Activated CD4-positive, alpha-beta T cell treated with anti-CD3 and anti-CD28 coated beads for 36 hours (primary cell): ENCODE results near the gene MBNL2. TPM values are rescaled to one million over a fixed set of nuclear protein-coding genes. Genes with fewer than 3 reads are reported as not detected.

ENCODE experiments used
- ATAC-seq: fragments of 200-7000 bp; cut with Tn5 transposase; one replicate; pipeline ENCODE4 v1.10.0; 2021; ENCODE audit warnings: mild to moderate bottlenecking, moderate library complexity
- CTCF ChIA-PET: fragments of 350-600 bp; sonication (Branson Sonifier 250); formaldehyde crosslinking; loops from one replicate; lab custom pipeline; 2021; ENCODE audit warnings: antibody characterized with exemption; lab: Charles Lee
- POLR2A ChIA-PET: fragments of 350-600 bp; sonication (Branson Sonifier 250); formaldehyde crosslinking; loops from one replicate; lab custom pipeline; 2021; ENCODE audit warnings: antibody characterized with exemption, inconsistent platforms; lab: Charles Lee
- DNase-seq: peaks from one replicate; pipeline ENCODE4 v3.0.0-alpha.2; 2020
- H3K27ac Mint-ChIP-seq: one replicate; pipeline ENCODE4 v1.8.0; 2021; ENCODE audit warnings: mixed read lengths
- H3K27me3 Mint-ChIP-seq: one replicate; pipeline ENCODE4 v1.8.0; 2021; ENCODE audit warnings: mixed read lengths
- H3K36me3 Mint-ChIP-seq: one replicate; pipeline ENCODE4 v1.8.0; 2021; ENCODE audit warnings: low read depth, mixed read lengths
- H3K4me1 Mint-ChIP-seq: one replicate; pipeline ENCODE4 v1.8.0; 2021; ENCODE audit warnings: mixed read lengths
- H3K4me3 Mint-ChIP-seq: one replicate; pipeline ENCODE4 v1.8.0; 2021; ENCODE audit warnings: mild to moderate bottlenecking, moderate library complexity, mixed read lengths
- H3K9me3 Mint-ChIP-seq: one replicate; pipeline ENCODE4 v1.8.0; 2021; ENCODE audit warnings: low read depth, mixed read lengths
- intact Hi-C, 2 experiments: fragments of 100-400 bp; cut with DNase I in 1 of 2; cut with micrococcal nuclease in 1 of 2; formaldehyde crosslinking; loops; one replicate each; pipeline versions ENCODE4 v1.14.2 to v1.15.1; 2022 to 2024; cut with DNase I, micrococcal nuclease
- total RNA-seq, 2 experiments: library from RNA; stranded (reverse); gene quantifications; one replicate each; pipeline ENCODE4 v1.2.3, GENCODE V29; 2021

MBNL2 gene
- total RNA-seq, 2 experiments from 2014 or later = 16.7 to 24.5 TPM

GRCh38 chr13:97371486-97372109 is 149.5 kb downstream of the MBNL2 start:
- ChIA-PET CTCF (interaction anchor here (3.4 to 5.7 kb wide), 2 partner anchors 13 to 263 kb away, joined by 20 to 35 read pairs; no protein-coding TSS in a partner anchor), POLR2A (no interaction called here)
- H3K27me3 Mint-ChIP-seq = no peaks in the 10 kb centered on the region
- no peak overlapping the region for H3K27ac Mint-ChIP-seq
- DNase-seq = no peak
- H3K4me1 Mint-ChIP-seq = peaks cover 16% of the 10 kb centered on the region
- no peaks in the 10 kb centered on the region for H3K9me3 Mint-ChIP-seq
- no peak for ATAC-seq
- no peak overlapping the region for H3K4me3 Mint-ChIP-seq
- intact Hi-C loops = no loop called here
- H3K36me3 Mint-ChIP-seq = peaks cover 7% of the 10 kb centered on the region

- no peak for DNase-seq
- Mint-ChIP-seq H3K27me3 (no peaks in the 10 kb centered on the region), H3K36me3 (no peaks in the 10 kb centered on the region), H3K27ac (no peak overlapping the region), H3K4me1 (peaks cover 11% of the 10 kb centered on the region), H3K4me3 (no peak overlapping the region), H3K9me3 (no peaks in the 10 kb centered on the region)
- ChIA-PET POLR2A (no interaction called here), CTCF (interaction anchor here (1.1 kb wide), 1 partner anchor 11 kb away, joined by 3 read pairs; no protein-coding TSS in a partner anchor)
- intact Hi-C loops = no loop called here
- no peak for ATAC-seq
These were observed 150.8 kb downstream of the MBNL2 start for GRCh38 chr13:97372936-97373335.

DNA sequence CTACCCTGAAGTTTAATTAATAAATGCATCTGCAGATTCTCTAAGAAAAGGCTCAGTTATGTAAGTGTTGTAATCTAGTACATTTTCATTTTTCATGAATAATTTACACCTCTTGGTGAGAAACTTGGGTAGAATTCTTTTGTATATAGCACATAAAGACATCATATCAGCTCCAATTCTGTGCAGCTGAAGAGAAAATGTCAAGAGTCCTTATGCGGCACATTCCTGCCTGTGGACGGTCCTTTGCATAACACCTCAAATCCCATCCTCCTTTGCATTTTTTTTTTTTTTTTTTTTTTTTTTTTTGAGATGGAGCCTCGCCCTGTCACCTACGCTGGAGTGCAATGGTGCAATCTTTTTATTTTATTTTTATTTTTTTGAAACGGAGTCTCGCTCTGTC is 151.7 kb downstream of the MBNL2 start:
- Mint-ChIP-seq H3K36me3 (no peaks in the 10 kb centered on the region), H3K27ac (no peak overlapping the region), H3K4me3 (no peak overlapping the region), H3K4me1 (peaks cover 8% of the 10 kb centered on the region), H3K9me3 (no peaks in the 10 kb centered on the region), H3K27me3 (no peaks in the 10 kb centered on the region)
- ChIA-PET CTCF (interaction anchor here (2.1 kb wide), 1 partner anchor 14 kb away, joined by 12 read pairs; no protein-coding TSS in a partner anchor), POLR2A (no interaction called here)
- ATAC-seq (no peak), DNase-seq (no peak)
- intact Hi-C loops = no loop called here

DNA sequence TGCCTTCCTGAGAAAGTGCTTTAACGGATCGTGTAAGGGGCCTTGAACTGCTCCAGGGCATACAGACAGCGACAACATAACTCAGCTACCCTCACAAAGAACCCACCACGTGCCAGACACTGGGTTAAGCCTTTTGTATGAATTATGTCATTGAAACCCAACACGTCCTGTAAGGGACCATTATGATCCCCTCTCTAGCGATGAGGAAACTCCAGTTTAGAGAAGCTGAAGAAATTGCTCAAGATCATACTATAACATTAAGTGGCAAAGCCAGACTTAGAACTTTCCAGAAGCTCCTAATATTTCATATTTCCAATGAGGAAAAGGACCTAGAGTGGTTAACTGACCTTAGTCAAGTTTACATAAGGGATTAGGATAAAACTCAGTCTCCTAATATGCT is 154.8 kb downstream of the MBNL2 start:
- H3K27ac Mint-ChIP-seq = no peak overlapping the region
- ATAC-seq = no peak
- H3K36me3 Mint-ChIP-seq = peaks cover 5% of the 10 kb centered on the region
- no peaks in the 10 kb centered on the region for H3K27me3 Mint-ChIP-seq
- DNase-seq = no peak
- intact Hi-C loops = no loop called here
- ChIA-PET POLR2A (no interaction called here), CTCF (no interaction called here)
- H3K4me1 Mint-ChIP-seq = no peaks in the 10 kb centered on the region
- no peak overlapping the region for H3K4me3 Mint-ChIP-seq
- H3K9me3 Mint-ChIP-seq = no peaks in the 10 kb centered on the region

GRCh38 chr13:97379386-97379785 is 157.3 kb downstream of the MBNL2 start:
- Mint-ChIP-seq H3K36me3 (peaks cover 11% of the 10 kb centered on the region), H3K4me3 (no peak overlapping the region), H3K4me1 (no peaks in the 10 kb centered on the region), H3K27ac (no peak overlapping the region), H3K9me3 (no peaks in the 10 kb centered on the region), H3K27me3 (no peaks in the 10 kb centered on the region)
- ChIA-PET POLR2A (no interaction called here), CTCF (no interaction called here)
- intact Hi-C loops = no loop called here
- DNase-seq = no peak
- no peak for ATAC-seq

- DNase-seq = no peak
- no peak overlapping the region for H3K4me3 Mint-ChIP-seq
- H3K27ac Mint-ChIP-seq = no peak overlapping the region
- peaks cover 11% of the 10 kb centered on the region for H3K36me3 Mint-ChIP-seq
- peaks cover under 1% of the 10 kb centered on the region for H3K4me1 Mint-ChIP-seq
- H3K27me3 Mint-ChIP-seq = no peaks in the 10 kb centered on the region
- H3K9me3 Mint-ChIP-seq = no peaks in the 10 kb centered on the region
- no peak for ATAC-seq
- intact Hi-C loops = no loop called here
- CTCF ChIA-PET = no interaction called here
- POLR2A ChIA-PET = no interaction called here
These were observed 158.6 kb downstream of the MBNL2 start for GRCh38 chr13:97380696-97381095.

DNA sequence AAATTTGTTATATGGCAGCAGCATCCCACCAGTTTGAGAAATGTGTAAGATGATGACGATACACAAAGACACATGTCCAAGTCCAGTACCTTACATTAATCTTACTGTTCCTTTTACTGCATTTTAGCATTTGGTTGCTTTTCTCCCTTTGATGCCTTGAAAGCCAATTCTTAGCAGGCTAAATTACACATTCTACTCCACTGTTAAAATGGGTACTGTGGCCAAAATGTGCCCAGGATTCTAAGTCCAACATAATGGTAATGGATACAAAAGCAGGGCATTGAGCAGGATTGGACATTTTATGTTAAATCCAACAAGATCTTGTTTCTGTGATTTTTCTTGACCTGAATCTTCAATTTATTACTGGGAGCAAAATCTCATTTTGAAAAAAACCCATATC is 159.1 kb downstream of the MBNL2 start:
- Mint-ChIP-seq H3K4me1 (peaks cover 5% of the 10 kb centered on the region), H3K27ac (no peak overlapping the region), H3K36me3 (peaks cover 11% of the 10 kb centered on the region), H3K9me3 (no peaks in the 10 kb centered on the region), H3K4me3 (no peak overlapping the region), H3K27me3 (no peaks in the 10 kb centered on the region)
- POLR2A ChIA-PET = no interaction called here
- ATAC-seq (no peak), DNase-seq (no peak)
- CTCF ChIA-PET = no interaction called here
- intact Hi-C loops = no loop called here

- Mint-ChIP-seq H3K4me1 (peaks cover 14% of the 10 kb centered on the region), H3K4me3 (no peak overlapping the region), H3K9me3 (no peaks in the 10 kb centered on the region), H3K27ac (no peak overlapping the region), H3K27me3 (no peaks in the 10 kb centered on the region), H3K36me3 (peaks cover 11% of the 10 kb centered on the region)
- POLR2A ChIA-PET = no interaction called here
- CTCF ChIA-PET = no interaction called here
- ATAC-seq = no peak
- intact Hi-C loops = no loop called here
- DNase-seq = no peak
These were observed 160.1 kb downstream of the MBNL2 start for GRCh38 chr13:97382276-97382675.

GRCh38 chr13:97384371-97384770 is 162.2 kb downstream of the MBNL2 start:
- intact Hi-C loops = no loop called here
- CTCF ChIA-PET = no interaction called here
- no peaks in the 10 kb centered on the region for H3K27me3 Mint-ChIP-seq
- H3K4me1 Mint-ChIP-seq = peaks cover 17% of the 10 kb centered on the region
- no peak overlapping the region for H3K4me3 Mint-ChIP-seq
- POLR2A ChIA-PET = interaction anchor here (0.7 kb wide), 1 partner anchor 828 kb away, joined by 3 read pairs; no protein-coding TSS in a partner anchor
- no peak overlapping the region for H3K27ac Mint-ChIP-seq
- H3K36me3 Mint-ChIP-seq = peaks cover 11% of the 10 kb centered on the region
- no peak for ATAC-seq
- no peaks in the 10 kb centered on the region for H3K9me3 Mint-ChIP-seq
- DNase-seq = no peak

DNA sequence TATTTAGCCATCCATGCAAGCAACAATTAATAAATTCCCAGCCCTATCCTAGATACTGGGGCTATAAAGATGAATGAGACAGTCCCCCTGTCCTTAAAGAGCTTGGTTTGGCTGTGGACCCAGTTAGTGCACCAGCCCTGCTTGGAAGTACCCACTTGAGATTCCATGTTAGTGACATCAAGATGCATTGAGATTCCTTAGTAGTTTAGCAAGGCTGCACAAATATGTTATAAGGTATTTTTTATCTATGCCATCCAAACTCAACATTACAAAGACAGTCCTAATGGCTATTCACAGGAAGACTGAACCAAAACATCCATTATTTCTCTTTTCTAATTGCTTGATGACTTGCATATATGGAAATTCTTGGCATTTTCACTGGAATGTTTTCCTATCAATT is 163.0 kb downstream of the MBNL2 start:
- no peak overlapping the region for H3K4me3 Mint-ChIP-seq
- ChIA-PET POLR2A (no interaction called here), CTCF (no interaction called here)
- H3K27ac Mint-ChIP-seq = no peak overlapping the region
- ATAC-seq (no peak), DNase-seq (no peak)
- intact Hi-C loops = no loop called here
- H3K9me3 Mint-ChIP-seq = no peaks in the 10 kb centered on the region
- H3K36me3 Mint-ChIP-seq = peaks cover 11% of the 10 kb centered on the region
- peaks cover 17% of the 10 kb centered on the region for H3K4me1 Mint-ChIP-seq
- no peaks in the 10 kb centered on the region for H3K27me3 Mint-ChIP-seq

DNA sequence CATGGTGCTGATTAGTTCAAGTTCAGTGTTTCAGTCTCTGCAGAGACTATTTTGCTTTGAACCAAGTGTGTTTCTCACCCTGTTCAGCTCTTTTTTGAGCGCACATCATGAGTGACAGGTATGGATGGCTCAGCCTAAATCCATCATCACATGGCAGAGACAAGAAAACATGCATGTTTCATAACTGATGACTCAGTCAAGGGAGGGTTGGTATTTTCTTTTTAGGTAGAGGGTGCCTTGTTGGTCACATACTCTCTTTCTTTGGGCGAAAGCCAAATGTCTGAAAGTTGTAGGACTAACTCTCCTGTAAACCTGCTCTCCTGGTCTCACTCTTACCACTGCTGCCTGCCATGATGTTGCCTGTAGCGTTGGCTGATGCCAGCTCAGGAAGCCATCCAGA is 163.7 kb downstream of the MBNL2 start:
- ChIA-PET POLR2A (no interaction called here), CTCF (interaction anchor here (1.0 kb wide), 1 partner anchor 20 kb away, joined by 3 read pairs; no protein-coding TSS in a partner anchor)
- Mint-ChIP-seq H3K36me3 (peaks cover 11% of the 10 kb centered on the region), H3K4me1 (peaks cover 17% of the 10 kb centered on the region), H3K4me3 (no peak overlapping the region), H3K27me3 (no peaks in the 10 kb centered on the region), H3K9me3 (no peaks in the 10 kb centered on the region), H3K27ac (no peak overlapping the region)
- intact Hi-C loops = no loop called here
- ATAC-seq (no peak), DNase-seq (no peak)

DNA sequence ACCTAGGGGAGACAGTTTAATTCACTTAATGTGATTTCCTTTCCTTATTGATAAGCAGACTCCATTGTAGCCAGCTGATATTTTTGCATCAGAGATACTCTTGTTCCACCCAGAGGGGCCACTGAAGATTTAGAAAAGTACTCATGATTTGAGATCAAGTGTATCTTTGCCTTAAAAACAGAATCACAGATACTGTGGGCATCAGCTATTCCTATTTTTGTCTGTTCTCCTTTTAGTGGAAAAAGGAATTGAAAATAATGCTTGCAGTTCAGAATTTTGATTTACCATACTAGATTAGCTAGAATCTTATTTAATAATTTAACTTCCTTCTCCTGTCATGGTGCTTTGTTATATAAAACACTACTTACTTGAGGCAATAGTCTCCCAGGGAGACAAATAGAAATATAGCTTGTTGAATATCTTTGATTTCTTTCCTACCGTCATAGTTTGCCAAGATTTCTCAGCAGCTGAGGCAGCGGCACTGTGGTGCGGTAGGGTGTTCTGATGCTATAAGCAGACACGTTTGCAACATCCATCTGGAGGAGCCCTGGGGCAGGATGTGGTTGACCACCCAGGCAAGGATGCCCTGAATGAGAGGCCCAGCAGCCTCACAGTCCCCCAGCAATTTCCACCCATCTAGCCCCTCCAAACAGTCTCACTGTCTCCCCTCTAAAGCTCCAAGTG is 164.8 kb downstream of the MBNL2 start:
- H3K4me1 Mint-ChIP-seq = peaks cover 17% of the 10 kb centered on the region
- DNase-seq = peak; percentile 31
- no peaks in the 10 kb centered on the region for H3K27me3 Mint-ChIP-seq
- H3K4me3 Mint-ChIP-seq = no peak overlapping the region
- CTCF ChIA-PET = interaction anchor here (0.8 to 1.0 kb wide), 2 partner anchors 10 to 19 kb away, joined by 3 read pairs; no protein-coding TSS in a partner anchor
- no peaks in the 10 kb centered on the region for H3K9me3 Mint-ChIP-seq
- no peak overlapping the region for H3K27ac Mint-ChIP-seq
- peaks cover 9% of the 10 kb centered on the region for H3K36me3 Mint-ChIP-seq
- ATAC-seq = no peak
- POLR2A ChIA-PET = no interaction called here
- intact Hi-C loops = no loop called here
